Body of pancreas (tissue), 4 donors: ENCODE results near the gene MAN1A2.

Experiments used
- CTCF ChIP-seq, 7 experiments: fragments of 450-650 bp in 4 of 7; fragments of 200-600 bp in 3 of 7; sonication (generic) in 3 of 7; IDR thresholded peaks; one replicate each; pipeline ENCODE4 v1.5.1; 2016 to 2019; ENCODE audit warnings: antibody characterized with exemption in 7 of 7
- POLR2A ChIP-seq, 3 donors: fragments of 450-650 bp; IDR thresholded peaks; one replicate each; pipeline ENCODE4 v1.6.1; 2016; ENCODE audit warnings: antibody characterized with exemption in 3 of 3, mild to moderate bottlenecking in 2 of 3

GRCh38 chr1:117433943-117434342, 66.7 kb downstream of the MAN1A2 start:
- TF ChIP-seq CTCF (IDR thresholded peaks at IDR 0.05) (no peak), POLR2A (IDR thresholded peaks at IDR 0.05) (no peak)
